Measurements from ENCODE around the gene RNF208.

GRCh38 chr9:137271696-137272076 lies 49.6 kb upstream of the RNF208 start:
- TF ChIP-seq CTCF (IDR thresholded peaks at IDR 0.05; ENCODE audit: insufficient read depth, low read length) = no peak
- TF ChIP-seq GABPA (IDR thresholded peaks at IDR 0.05; ENCODE audit: low read depth) = no peak

Measured in HL-60 (cell line).